Measurements from ENCODE around the gene C14orf180.
A peak's percentile ranks its signal among the peaks of the same experiment; 100 is the strongest.

Gene C14orf180

GRCh38 chr14:104547998-104548700 lies 31.4 kb upstream of the C14orf180 start:
- TF ChIP-seq REST (IDR thresholded peaks at IDR 0.05; ENCODE audit: insufficient read depth in 1 of 2, low read depth in 2 of 2, low read length in 2 of 2) (no peak), TAF1 (IDR thresholded peaks at IDR 0.05; ENCODE audit: borderline replicate concordance, insufficient read depth, low read length) (no peak), FOXP2 (optimal IDR thresholded peaks at IDR 0.05; ENCODE audit: borderline replicate concordance, extremely low read depth, extremely low read length, insufficient read depth) (no peak), SIN3A (IDR thresholded peaks at IDR 0.05; ENCODE audit: borderline replicate concordance, insufficient read depth, low read length) (no peak), POLR2AphosphoS5 (IDR thresholded peaks at IDR 0.05; ENCODE audit: low read depth, low read length) (no peak)

GRCh38 chr14:104548802-104549535 lies 30.6 kb upstream of the C14orf180 start:
- TF ChIP-seq REST (IDR thresholded peaks at IDR 0.05; ENCODE audit: insufficient read depth in 1 of 2, low read depth in 2 of 2, low read length in 2 of 2) (no peak), TAF1 (IDR thresholded peaks at IDR 0.05; ENCODE audit: borderline replicate concordance, insufficient read depth, low read length) (no peak)

- TF ChIP-seq POLR2AphosphoS5 (IDR thresholded peaks at IDR 0.05; ENCODE audit: low read depth, low read length): no peak
- TF ChIP-seq FOXP2 (optimal IDR thresholded peaks at IDR 0.05; ENCODE audit: borderline replicate concordance, extremely low read depth, extremely low read length, insufficient read depth): no peak
- no peak for TF ChIP-seq TAF1 (IDR thresholded peaks at IDR 0.05; ENCODE audit: borderline replicate concordance, insufficient read depth, low read length)
- TF ChIP-seq REST (IDR thresholded peaks at IDR 0.05; ENCODE audit: insufficient read depth in 1 of 2, low read depth in 2 of 2, low read length in 2 of 2): peak in 1 of 2 experiments; percentile 82; a peak in 2 of 4 replicates
Measured at GRCh38 chr14:104549536-104550339, 29.8 kb upstream of the C14orf180 start.

- TF ChIP-seq POLR2AphosphoS5 (IDR thresholded peaks at IDR 0.05; ENCODE audit: low read depth, low read length): no peak
Measured at GRCh38 chr14:104550340-104550860, 29.2 kb upstream of the C14orf180 start.

GRCh38 chr14:104550861-104551728 lies 28.5 kb upstream of the C14orf180 start:
- no peak for TF ChIP-seq REST (IDR thresholded peaks at IDR 0.05; ENCODE audit: insufficient read depth in 1 of 2, low read depth in 2 of 2, low read length in 2 of 2)
- no peak for TF ChIP-seq POLR2AphosphoS5 (IDR thresholded peaks at IDR 0.05; ENCODE audit: low read depth, low read length)
- TF ChIP-seq FOXP2 (optimal IDR thresholded peaks at IDR 0.05; ENCODE audit: borderline replicate concordance, extremely low read depth, extremely low read length, insufficient read depth): no peak
- no peak for TF ChIP-seq TAF1 (IDR thresholded peaks at IDR 0.05; ENCODE audit: borderline replicate concordance, insufficient read depth, low read length)
- TF ChIP-seq SIN3A (IDR thresholded peaks at IDR 0.05; ENCODE audit: borderline replicate concordance, insufficient read depth, low read length): no peak
